Measurements from ENCODE around the gene LCOR. TPM values are rescaled to one million over a fixed set of nuclear protein-coding genes. Genes with fewer than 3 reads are reported as not detected.

The LCOR gene
- total and polyA plus RNA-seq, 9 of the 15 experiments (the other 6 are each of a cell fraction or from before 2014, with no cell fraction given) = 3.6 to 25.2 (median 14.4) TPM

GRCh38 chr10:96964131-96964530, 132.0 kb downstream of the LCOR start (continued):
- TF ChIP-seq CHD7 (IDR thresholded peaks at IDR 0.05; ENCODE audit: low read depth, low read length) = no peak
- no peak for TF ChIP-seq NFE2L1 (tag; IDR thresholded peaks at IDR 0.05; ENCODE audit: borderline replicate concordance, low read depth)
- TF ChIP-seq BCL6 (CRISPR knock-in tag; IDR thresholded peaks at IDR 0.05) = no peak
- TF ChIP-seq RBM25 (IDR thresholded peaks at IDR 0.05; ENCODE audit: low read depth, low read length, severe bottlenecking) = no peak
- no peak for TF ChIP-seq ZNF134 (CRISPR knock-in tag; conservative IDR thresholded peaks at IDR 0.05)
- no peak for TF ChIP-seq ATF1 (CRISPR knock-in tag; IDR thresholded peaks at IDR 0.05)
- TF ChIP-seq ATF1 (tag; IDR thresholded peaks at IDR 0.05) = no peak
- no peak for TF ChIP-seq HIVEP1 (CRISPR knock-in tag; IDR thresholded peaks at IDR 0.05)
- TF ChIP-seq ZNF41 (CRISPR knock-in tag; conservative IDR thresholded peaks at IDR 0.05) = no peak
